Activated CD4-positive, alpha-beta T cell treated with anti-CD3 and anti-CD28 coated beads, Interleukin-2, amount 50 U/mL, for 4 hours (primary cell): ENCODE data around the gene TMEM37.

Experiments used
- DNase-seq, 2 experiments: peaks; one replicate each; pipeline ENCODE4 v3.0.0-alpha.2; 2020

The TMEM37 gene

DNA sequence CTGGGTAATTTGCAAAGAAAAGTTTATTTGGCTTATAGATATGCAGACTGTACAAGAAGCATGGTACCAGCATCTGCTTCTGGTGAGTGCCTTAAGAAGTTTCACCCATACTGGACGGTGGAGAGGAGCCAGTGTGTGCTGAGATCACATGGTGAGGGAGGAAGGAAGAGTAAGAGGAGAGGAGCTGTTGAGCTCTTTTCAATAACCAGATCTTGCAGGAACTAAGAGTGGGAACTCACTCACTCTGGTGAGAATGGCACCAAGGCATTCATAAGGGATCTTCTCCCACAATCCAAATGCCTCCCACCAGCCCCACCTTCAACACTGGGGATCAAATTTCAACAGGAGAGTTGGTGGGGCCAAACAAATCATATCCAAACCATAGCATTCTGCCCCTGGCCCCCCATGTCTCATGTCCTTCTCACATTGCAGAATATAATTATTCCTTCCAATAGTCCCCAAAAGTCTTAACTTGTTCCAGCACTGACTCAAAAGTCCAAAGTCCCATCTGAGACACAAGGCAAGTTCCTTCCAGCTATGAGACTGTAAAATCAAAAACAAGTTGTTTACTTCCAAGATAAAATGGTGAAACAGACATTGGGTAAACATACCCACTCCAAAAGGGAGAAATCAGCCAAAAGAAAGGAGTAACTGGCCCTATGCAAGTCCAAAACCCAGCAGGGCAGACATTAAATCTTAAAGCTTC lies 11.7 kb upstream of the TMEM37 start:
- no peak for DNase-seq

DNA sequence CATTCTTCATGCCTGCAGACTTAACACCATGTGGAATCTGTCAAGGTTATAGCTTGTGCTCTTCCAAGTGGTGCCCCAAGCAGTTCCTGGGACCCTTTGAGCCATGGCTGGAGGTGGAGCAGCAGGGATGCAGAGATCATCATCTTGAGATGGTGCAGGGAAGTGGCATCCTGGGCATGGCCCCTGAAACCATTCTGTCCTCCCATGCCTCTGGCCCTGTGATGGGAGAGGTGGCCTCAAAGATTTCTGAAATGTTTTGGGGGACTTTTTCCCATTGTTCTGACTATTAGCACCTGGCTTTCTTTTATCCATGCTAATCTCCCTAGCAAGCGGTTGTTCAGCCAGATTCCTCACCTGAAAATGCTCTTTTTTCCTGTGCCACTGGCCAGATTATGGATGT lies 10.3 kb upstream of the TMEM37 start:
- DNase-seq: no peak

DNA sequence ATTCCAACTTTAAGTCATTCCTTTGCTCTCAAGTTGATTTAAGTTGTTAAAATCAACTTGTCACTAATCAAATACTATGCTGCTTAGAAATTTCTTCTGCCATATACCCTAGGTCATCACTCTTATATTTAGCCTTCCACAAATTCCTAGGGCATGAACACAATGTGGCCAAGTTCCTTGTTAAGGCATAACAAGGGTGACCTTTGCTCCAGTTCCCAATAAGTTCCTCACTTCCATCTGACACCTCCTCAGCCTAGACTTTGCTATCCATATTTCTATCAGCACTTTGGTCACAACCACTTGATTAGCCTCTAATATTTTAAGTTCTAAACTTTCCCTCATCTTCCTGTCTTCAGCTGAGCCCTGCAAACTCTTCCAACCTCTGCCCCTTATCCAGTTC lies 9.9 kb upstream of the TMEM37 start:
- no peak for DNase-seq

DNA sequence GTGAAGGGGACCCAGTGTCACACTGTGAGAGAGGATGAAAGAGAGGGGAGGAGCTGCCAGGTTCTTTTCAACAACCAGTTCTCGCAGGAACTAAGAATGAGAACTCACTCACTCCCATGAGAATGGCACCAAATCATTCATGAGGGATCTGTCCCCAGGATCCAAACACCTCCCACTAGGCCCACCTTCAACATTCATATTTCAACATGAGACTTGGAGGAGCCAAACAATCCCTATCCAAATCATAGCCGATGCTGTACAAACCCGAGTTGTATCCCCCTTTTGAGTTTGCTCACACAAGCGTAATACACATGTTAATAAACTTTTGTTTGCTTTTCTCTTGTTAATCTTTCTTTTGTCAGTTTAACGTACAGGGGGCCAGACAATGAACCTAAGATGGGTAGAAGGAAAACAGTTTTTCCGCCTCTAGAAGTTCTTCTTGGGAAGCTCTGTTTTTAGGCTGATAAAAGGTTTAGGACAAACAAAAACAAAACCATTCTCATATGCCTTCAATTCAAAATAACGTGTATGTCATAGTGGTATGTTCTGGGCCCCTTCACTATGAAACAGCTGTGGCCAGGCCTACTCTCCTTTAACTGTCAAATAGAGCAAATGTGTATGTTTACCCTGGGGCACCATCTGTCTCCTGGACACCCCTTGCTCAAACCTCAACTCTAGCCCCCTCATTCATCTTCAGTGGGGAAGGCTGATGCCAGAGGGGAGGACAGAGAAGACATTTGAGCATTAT lies 9.1 kb upstream of the TMEM37 start:
- no peak for DNase-seq

DNA sequence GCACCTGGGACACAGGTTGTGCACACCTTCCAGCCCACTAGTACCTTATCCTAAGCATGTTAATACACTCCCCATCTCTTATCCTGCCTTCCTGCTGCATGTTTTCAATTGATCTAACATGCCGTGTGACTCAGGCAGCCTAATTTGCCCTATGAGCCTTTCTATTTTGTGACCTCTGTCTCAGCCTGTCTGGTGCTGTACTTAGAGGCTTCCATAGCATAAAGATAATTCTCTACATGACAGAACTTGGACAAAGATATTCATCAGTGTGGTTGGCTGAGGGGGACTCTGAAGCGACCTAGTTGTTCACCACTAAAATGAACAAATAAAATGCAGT lies 8.6 kb upstream of the TMEM37 start:
- DNase-seq: no peak

DNA sequence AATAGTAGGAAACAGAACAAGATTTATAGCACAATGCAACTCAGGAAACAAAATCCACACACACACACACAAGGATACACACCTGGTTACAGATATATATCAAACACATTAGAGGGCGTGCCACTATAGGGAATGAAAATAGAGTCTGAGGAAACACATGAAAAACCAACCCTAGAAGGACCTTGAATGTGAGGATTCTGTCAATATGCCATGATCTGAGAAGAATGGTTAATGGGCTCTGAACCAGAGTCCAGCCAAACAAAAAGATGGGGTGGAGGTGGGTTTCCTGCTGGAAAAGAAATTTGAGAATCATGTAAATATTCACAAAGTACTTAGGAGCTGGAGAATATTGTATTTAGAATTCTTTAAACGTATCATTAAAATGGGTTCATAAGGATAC lies 7.8 kb upstream of the TMEM37 start:
- DNase-seq: no peak

DNA sequence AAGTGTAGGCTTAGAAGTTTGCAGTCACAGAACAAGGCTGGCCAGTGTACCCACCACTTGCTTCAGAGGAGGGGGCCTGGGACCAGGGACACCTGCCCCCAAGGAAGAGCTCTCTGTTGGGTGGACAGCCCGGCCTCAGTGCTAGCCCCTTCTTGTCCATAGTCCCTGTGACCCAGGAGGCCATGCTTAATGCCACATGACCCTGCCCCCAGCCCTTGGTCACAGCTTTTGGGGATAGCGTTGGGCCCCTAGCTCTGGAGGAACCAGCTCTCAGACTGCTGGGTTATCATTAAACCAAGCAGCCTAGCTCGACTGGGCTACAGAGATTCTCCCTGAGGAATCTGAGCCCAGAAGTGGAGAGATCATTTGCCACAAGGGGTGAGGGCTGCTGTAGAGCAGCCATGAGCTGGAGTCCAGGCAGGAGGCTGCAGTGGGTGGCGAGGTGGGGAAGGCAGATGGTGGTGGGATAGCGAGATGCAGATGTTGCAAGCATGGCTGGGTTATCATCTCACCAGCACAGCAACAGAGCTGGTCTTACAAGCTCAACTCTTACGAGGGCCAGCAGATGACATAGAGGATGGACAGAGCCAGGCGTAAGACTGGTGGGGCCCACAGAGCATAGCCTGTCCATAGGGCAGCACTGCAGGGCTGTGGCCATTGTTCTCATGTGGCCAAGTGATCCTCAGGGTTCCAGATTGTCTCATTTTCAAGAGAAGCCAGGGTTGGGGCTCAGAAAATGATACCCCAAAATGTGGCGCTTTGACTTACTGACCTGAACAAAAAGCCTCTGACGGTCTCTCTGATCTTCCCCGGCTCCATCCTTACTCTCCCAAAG lies 7.2 kb upstream of the TMEM37 start:
- no peak for DNase-seq

DNA sequence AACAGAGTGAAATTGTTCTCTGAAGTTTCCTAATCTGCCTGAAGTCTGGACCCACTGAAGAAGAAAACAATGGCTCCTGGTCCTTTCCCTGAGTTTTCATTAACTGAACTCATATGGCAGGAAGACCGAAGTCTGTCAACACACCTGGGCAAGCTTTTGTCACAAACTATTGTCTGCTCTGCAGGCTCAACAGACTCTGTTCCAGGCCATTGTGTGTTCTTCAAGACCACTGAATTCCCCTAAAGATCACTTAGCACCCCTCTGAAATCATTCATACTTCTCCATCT lies 6.6 kb upstream of the TMEM37 start:
- DNase-seq: no peak

DNA sequence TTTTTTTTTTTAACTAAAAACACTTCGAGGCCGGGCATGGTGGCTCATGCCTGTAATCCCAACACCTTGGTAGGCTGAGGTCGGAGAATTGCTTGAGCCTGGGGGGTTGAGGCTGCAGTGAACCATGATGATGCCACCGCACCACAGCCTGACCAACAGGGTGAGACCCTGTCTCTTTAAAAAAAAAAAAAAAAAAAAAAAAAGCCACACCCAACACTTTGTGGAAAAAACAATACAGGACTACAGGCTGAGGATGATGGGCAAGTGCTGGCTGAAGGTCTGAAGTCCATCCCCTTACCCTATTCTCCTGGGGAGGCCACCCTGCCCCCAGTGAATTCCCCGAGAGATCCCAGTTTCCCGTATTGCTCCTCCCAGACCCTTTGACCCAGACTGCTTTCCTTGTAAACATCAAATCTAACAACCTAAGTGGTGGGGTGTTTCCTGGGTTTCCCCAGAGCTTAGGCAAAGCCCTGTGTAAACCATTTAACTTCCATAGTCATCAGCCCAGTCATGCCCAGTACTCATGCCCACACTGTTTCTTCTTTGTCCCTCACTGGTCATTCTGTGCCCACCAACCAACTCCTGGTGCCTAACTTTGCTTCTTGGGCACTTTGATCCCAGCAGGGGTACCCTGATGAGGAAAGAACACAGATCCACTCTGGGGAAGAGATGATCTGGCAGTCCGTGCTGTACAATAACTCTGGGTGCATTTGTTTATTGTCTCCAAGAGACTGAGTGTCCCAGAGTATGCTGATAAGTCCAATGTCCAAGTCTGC lies 5.8 kb upstream of the TMEM37 start:
- no peak for DNase-seq

DNA sequence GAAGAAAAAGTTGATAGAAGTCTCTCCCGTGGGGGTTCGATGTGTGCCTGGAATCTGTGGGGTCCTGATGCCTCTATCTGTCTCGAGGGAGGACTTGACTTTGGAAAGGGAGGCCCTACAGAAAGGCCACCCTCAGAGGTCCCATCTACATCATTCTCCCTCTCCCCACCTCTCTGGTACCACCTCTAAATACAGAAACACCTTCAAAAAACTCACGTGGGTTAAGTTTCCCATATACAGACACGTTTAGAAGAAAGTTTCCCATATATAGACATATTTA lies 5.3 kb upstream of the TMEM37 start:
- no peak for DNase-seq

DNA sequence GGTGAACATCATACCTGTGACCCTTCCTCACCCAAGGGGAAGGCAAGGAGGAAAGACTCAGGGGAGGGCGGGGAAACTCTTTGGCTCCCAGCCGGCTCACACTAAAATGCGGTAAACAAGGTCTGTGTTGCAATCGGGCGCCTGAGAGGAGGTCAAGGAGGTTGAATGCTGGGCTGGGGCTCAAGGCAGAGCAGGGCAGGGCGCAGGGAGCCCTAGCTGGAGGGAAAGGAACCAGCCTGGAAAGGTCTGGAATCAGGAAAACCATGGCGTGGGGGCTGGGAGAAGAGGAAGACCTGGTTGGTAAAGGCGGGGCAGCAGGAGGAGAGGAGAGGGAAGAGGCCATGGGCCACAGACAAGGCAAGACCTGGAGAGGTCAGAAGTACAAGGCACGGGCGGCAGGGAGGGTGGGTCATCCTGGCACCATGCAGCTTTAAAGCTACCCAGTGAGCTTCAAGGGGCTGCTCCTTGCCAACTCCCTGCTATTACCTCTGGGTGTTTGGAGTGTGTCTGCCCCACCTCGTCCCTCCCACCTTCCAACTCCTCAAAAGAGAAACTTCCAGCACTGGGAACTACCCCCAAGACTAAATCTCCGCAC lies 4.8 kb upstream of the TMEM37 start:
- DNase-seq: no peak

DNA sequence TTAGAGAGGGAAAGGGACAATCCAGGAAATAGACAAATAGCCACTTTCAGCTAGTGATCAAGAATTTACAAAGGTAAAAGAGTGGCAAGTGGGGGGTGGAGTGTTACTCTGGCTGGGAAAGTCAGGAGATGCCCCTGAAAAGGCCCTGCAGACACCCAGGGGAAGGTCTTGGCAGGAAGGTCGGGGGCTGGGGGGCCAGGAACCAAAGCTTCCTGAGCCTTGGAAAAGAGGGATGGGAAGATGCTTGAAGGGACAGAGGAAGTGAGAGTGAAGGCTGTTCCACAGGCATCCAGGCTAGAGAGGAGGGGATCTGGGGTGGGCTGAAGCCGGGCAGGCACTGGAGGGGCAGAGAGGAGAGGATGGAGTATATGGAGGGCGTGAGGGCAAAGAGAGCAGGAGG lies 3.9 kb upstream of the TMEM37 start:
- DNase-seq: no peak

DNA sequence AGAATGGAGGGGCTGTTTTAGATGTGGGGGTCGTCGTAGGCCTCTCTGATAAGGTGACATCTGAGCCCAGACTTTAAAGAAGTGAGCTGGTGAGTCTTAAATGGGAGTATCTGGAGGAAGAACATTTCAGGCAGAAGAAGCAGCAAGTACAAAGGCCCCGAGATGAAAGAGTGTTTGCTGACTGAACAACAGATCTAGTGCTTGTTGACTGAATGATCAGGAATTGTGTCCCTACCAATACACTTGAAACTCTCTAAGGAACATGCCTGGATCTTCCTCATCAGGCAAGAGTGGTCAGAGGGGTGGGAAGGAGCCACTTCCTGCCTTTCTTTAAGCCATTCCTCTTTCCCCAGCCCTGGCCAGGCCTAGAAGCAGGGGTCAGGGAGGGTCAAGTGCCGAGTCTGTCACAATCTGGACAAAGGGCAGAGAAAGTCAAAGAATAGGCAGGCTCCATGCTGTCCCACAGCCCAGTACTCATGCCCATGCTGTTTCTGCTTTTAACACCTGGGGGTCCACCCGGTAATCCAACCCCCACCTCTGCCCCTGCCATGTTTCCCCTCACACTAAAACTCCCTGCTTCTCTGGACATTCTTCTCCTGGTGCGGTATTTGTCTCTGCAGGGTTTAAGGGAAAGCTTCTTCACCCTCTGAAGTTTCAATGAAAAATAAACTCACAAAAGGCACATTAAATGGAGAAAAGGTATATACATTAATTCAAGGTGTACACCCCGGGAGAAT lies 3.0 kb upstream of the TMEM37 start:
- DNase-seq: no peak

DNA sequence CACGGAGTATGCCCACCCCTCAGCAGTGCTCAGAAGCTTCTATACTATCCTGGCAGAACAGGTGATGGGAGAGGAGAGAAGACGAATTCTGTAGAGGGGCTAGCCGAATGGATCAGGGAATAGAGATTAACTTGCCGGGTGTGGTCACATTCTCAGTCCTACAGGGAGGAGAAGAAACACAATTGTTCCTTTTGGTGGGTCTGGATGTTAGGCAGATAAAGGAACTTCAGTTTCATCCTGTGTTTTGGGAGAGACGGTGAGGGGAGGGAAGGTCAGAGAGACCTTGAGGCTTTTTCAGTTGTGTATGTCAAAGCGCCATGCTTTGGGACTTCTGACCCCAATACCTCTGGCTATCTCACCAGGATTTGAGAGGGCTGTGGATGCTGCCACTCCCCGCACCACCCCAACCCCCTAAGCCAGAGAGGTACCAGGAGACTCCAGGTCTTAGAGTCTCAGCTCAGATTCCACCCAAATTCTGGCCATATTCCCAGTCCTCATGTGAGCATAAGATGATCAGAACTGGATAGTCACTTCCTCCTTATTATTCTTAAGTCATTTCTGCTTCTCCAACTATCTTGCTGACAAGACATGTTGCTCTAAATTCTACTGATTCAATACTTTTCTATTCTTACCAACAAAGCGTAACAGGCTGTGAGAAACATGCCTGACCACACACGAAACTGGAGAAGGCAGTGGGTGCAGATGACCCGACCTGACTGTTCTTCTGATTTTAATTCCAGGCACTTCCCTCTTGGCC lies 2.3 kb upstream of the TMEM37 start:
- DNase-seq: no peak

DNA sequence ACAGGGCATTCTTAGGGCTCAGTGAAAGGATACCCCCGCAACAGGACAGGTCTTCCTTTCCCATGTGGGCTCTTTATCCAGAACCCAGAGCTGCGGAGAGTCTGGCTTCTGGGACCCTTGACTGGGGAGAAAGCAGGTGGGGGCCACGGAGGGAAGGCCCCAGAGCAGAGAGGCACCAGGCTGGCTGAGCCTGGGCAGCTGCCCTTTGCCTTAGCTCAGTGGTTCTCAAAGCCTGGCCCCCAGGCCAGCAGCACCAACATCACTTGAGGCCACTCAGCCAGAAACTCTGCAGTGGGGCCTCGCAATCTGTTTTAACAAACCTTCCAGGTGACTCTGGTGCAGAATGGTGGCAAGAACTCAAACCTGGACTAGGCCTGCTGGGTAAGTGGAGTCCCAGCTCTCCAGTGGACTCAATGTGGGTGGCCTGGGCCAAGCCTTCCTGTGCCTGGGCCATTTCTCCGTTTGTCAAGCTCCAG lies 1.6 kb upstream of the TMEM37 start:
- no peak for DNase-seq

DNA sequence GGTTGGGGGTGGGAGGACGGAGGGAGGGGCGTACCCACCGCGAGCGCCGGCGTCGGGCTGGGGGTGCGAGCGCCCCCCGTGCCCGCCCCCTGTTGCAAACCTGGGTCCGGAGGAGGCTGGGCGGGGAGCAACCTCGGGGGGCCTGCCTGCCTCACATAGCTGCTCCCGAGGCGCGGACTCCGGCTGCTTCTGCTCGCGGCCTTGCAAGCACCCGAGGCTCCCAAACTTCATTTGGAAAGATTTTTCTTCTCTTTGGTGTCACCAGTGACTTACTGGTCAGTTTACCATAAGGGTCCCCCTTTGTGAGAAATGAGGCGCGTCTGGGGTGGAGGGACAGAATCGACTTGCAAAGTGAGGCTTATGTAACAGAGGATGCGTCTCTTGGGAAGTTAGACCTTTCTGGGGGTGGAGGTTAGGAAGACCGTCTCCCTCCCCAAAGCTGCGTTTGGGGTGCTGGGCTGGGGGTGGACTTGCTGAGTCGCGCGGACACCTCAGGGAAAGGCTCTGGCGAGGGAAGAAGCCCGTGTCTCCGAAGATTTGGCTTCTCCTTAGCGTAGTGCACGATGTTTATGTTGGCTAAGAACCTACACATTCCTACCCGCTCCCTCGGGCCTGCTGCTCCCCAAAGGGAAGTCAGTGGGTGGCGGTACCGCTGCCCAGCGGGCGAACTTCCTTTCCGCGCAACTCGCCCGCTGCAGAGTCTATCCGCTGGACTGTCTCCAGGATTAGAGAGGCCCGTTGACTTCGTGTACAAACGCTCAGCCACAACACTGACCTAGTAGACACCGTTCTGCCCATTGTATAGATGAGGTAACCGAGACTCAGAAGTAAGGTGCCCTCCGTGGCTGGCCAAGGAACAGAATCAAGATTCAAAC lies 559 bp downstream of the TMEM37 start:
- no peak for DNase-seq

DNA sequence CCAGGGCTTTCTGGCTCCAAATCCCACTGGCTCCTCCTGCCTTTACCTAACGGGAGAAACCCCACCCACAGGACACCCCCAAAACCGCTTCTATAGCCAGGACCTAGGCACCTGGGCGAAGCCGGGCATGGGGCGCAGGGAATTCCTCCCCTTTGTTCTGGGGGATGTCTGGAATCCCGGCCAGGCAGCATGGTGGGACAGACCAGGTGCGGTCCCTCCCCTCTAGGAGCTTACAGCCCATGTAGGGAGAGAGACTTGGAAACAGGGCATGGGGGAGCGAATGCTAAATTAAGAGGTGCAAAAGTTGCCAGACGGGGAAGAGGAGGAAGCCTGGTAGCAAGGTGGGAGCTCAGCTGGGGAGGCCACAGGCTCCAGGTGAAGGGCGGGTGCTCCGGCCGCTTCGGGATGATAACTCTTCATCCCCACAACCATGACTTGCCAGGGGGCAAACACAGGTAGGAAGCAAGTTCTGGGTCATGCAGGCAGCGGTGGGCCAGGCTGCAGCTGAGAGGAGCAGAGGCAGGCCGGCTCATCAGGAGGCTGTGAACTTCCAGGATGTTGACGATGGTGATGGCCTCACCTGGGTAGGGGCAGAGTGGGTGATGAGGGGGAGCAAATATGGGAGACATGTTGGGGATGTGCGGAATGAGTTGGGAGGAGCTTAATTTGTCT lies 1.3 kb downstream of the TMEM37 start:
- DNase-seq: no peak

DNA sequence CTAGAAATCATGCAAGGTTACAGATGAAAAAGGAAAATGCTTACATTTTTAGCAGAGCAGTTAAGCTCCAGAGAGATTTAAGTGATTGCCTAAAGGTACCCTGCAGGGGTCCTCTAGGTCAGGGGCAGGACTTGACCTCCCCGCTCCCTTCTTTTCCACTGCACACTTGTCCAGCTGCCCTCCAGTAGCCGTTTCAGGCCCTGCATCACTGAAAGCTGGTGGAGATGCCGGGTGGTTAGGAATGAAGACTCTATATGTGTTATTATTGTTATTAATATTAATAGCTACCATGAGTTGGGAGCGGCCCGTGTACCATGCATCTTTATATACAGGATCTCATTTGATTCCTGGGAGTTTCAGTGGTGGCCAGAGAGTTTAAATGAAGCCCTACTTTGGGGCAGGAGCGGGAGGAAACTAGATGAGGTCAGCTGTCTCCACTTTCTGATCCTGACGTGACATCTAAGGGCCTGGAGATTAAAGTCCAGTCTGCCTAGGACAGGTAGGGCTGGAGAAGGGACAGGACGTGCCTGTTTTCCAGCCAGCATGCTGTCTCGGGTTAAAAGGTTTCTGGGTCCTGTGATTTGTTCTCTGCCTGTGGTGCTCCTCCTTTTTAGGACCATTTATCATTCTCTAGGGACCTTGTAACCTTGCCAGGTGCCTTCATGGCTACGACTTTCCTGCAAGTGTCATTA lies 2.1 kb downstream of the TMEM37 start:
- DNase-seq: no peak

DNA sequence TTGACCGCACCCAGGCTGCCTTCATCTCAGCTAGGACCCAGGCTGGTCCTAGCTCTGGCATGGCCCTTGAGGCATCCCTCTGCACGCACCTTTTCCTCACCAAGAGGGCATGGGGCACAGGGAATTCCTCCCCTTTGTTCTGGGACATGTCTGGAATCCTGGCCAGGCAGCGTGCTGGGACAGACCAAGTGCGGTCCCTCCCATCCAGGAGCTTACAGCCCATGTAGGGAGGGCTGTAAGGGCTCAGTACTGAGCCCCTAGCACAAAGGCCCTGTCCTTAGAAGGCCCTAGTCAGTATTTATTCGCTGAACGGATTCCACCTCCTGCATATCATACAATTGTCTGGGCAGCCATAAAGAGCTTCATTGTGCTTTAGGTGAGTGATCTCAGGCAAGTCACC lies 3.0 kb downstream of the TMEM37 start:
- no peak for DNase-seq
